AG09309 (cell line): Measurements from ENCODE around the gene CDHR2.
A peak's percentile ranks its signal among the peaks of the same experiment; 100 is the strongest.

Experiments used
- DNase-seq: peaks from one replicate; pipeline ENCODE4 v3.0.0-alpha.2; 2010; ENCODE audit warnings: low read depth
- H3K4me3 ChIP-seq: 2 replicates; pipeline ENCODE4 v1.5.1; 2011; ENCODE audit warnings: mild to moderate bottlenecking, low read depth, low read length, moderate library complexity; ENCODE audit not compliant: control insufficient read depth
- TF ChIP-seq, protein P1 (sequence below): IDR thresholded peaks from 2 replicates; pipeline ENCODE4 v1.5.1; 2011; ENCODE audit warnings: mild to moderate bottlenecking, low read depth, low read length, inconsistent platforms; ENCODE audit not compliant: insufficient read depth, control insufficient read depth; ENCODE audit errors: missing control alignments

The CDHR2 gene

DNA sequence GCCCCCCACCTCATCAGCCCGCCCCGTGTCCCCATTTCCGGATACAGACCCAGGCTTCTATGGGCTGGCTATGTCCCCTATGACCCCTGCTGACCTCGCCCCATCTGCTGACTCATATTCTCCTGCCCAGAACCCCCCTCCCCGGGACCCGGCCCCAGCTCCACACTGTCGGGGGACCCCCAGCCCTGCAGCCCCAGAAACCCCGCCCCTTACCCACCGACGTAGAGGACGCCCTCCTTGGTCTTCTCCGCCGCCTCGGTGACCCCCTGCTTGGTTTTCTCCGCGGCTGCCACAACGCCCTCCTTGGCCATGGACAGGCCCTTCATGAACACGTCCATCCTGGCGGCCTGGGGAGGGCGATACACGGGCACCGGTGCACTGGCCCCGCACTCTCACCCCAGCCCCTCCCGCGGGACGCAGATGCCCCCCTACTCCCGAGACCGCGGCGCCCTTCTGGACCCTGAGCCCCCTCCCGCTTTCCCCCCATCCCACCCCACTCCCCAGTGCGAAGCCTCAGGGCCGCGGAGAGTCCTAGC is 80.2 kb downstream of the CDHR2 start:
- DNase-seq = no peak
- TF ChIP-seq, protein P1, sequence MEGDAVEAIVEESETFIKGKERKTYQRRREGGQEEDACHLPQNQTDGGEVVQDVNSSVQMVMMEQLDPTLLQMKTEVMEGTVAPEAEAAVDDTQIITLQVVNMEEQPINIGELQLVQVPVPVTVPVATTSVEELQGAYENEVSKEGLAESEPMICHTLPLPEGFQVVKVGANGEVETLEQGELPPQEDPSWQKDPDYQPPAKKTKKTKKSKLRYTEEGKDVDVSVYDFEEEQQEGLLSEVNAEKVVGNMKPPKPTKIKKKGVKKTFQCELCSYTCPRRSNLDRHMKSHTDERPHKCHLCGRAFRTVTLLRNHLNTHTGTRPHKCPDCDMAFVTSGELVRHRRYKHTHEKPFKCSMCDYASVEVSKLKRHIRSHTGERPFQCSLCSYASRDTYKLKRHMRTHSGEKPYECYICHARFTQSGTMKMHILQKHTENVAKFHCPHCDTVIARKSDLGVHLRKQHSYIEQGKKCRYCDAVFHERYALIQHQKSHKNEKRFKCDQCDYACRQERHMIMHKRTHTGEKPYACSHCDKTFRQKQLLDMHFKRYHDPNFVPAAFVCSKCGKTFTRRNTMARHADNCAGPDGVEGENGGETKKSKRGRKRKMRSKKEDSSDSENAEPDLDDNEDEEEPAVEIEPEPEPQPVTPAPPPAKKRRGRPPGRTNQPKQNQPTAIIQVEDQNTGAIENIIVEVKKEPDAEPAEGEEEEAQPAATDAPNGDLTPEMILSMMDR = no peak
- H3K4me3 ChIP-seq = no peak overlapping the region

DNA sequence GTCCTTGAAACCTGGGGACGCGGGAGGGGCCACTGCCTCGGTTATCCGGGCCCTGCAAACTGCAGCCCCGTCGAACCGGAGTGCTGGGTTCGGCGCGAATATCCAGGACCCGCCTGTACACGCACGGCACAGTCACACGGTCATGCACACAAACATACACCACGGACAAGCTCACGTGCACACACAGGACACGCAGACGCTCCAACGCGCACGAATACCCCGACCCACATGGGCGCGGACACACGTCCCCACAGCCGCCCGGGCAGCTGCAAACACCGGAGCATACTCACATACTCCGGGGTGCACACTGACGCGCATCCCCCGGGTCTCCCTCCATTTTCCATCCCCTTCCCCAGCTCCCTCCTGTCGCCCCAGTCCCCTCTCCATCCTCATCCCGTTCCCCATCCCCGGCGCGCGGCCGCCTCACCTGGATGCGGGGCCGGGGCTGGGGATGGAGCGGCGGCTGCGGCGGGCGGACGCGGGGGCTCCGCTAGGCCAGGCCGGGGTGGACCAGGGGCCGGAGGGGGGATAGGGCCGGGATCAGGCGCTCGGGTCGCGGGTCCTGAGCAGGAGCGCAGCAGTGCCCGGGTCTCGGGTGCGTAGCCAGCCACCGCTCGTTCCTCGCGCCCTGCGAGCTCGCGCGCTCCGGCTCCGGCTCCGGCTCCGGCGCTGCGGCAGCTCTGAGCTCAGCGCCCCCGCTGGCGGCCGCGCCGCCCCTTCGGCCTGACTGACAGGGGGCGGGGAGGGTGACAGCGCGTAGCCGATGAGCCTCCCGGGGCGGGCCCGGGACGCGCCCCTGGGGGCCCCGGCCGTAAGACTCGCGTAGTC is 80.9 kb downstream of the CDHR2 start, which contains the start of the genes EIF4E1B and SNCB:
Gene EIF4E1B, plus strand, starts transcription at position 823 of the 828 bp plus-strand sequence. CDS start 12,113 bp downstream, outside the sequence.
Gene SNCB, minus strand, starts transcription at position 682 of the 828 bp plus-strand sequence. CDS start 880 bp downstream, outside the sequence.
- H3K4me3 ChIP-seq = peak within 1 kb of the TSS; percentile 29
- TF ChIP-seq, protein P1 = no peak
- no peak for DNase-seq

DNA sequence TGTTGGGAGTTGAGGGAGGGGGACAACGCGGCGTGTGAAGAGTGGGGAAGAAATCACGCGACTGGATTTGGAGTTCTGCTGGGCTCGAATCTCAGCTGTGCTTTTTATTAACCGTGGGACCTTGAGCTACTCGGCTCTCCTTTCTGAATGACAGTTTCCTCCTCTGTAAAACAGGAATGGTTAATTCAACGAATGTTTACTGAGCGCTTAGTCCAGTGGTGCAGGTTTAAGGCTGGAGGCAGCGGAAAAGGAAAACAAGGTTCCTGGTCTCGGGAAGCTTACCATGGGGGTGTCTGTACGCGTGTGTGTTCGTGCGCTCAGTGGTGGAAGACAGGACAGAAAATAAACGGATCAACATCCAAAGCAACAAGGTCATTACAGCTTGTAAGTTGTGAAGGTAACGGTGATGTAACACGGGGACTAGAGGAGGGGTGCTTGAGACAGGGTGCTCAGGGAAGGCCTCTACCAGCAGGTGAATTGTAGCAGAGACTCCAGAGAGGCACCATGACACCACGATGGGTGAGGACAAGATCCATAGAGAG is 81.6 kb downstream of the CDHR2 start:
- no peak for DNase-seq
- peak overlapping the region; percentile 29 for H3K4me3 ChIP-seq
- TF ChIP-seq, protein P1 = no peak

DNA sequence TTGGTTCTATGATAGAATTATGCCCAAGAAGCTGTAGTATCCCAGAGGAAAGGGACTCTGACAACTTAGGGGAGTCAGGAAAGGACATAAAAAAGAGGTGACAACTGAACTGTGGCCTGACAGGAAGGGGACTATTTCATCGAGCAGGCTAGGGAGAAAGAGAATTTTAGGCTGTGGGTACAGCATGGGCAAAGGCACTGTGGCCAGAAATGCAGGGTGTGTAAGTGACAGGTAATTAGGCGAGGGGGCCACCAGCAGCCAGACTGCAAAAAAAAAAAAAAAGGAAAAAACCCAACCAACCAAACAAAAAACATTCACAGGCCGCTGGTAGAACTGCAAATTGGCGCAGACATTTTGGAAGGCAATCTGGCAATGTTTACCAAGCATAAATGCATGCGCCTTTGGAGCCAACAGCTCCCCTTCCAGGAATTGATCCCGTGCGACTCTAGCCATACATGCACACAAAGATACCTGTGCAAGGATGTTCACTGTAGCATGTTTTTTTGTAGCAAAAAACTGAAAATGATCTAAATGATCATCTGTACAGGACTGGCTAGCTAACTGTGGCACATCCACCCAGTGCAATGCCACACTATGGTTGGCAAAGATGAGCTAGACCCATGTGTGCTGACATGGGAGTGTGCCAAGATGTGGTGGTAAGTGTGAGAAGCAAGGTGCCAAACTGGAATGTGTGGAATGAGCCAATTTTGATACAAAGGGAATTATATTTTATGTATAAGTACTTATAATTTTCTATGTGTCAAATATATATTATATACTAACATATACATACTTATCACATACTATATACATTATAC is 82.5 kb downstream of the CDHR2 start:
- no peak for DNase-seq
- TF ChIP-seq, protein P1 = no peak
- no peak overlapping the region for H3K4me3 ChIP-seq

DNA sequence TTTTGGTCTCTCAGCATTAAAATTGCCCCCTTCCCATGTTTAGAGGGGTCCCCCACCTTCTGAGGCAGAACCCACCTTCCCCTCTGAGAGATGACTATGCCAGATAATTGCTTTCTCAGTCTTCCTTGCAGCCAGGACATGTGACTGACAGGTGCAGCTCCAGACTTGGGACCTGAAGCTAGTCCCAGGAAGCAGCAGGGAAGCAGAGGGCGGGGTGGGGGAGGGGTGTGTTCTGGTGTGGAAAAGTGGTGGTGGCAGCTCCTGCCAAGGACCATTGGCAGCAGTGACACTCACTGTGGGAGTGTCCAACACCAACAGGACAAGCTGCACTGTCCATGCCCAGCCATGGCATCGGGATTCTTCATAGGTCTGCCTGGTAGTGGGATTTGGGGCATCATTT is 83.6 kb downstream of the CDHR2 start:
- TF ChIP-seq, protein P1 = no peak
- H3K4me3 ChIP-seq = no peak overlapping the region
- DNase-seq = no peak

DNA sequence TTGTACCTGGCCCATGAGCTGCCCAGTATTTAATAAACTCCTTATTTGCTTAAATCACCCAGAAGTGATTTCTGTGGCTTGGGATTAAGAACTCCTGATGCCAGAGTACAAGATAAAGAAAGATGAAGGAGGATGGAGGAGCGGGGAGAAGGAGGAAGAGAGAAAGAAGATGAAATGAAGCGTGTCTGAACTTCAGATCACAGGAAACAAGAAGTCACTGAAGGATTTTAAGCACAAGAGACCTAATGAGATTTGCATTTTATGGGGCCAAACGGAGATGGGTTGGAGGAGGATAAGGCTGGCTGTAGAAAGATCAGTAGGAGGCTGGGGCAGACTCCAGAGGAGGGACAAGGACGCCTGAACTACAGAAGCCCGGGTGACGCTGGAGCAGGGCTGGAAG is 84.5 kb downstream of the CDHR2 start:
- H3K4me3 ChIP-seq = no peak overlapping the region
- DNase-seq = no peak
- TF ChIP-seq, protein P1 = no peak
